Panc1 (cell line): ENCODE data around the gene MPRIP. TPM values are rescaled to one million over a fixed set of nuclear protein-coding genes. Genes with fewer than 3 reads are reported as not detected.

ENCODE experiments used
- ATAC-seq: fragments of 200-7000 bp; cut with Tn5 transposase; 2 replicates; pipeline ENCODE4 v1.9.1; 2020; ENCODE audit warnings: mild to moderate bottlenecking, moderate library complexity
- BruUV-seq: library from RNA; stranded (reverse); fragments of 400-500 nt; replicated peaks from 2 replicates; lab custom pipeline; 2021; lab: Mats Ljungman, UMichigan
- CTCF ChIA-PET: fragments of 300-600 bp; sonication (Branson Sonifier 250); formaldehyde crosslinking; loops from one replicate; lab custom pipeline; 2022; ENCODE audit warnings: antibody characterized with exemption; lab: Charles Lee
- POLR2A ChIA-PET: fragments of 300-600 bp; sonication (Branson Sonifier 250); formaldehyde crosslinking; loops from one replicate; lab custom pipeline; 2022; ENCODE audit warnings: antibody characterized with exemption; lab: Charles Lee
- DNase-seq: peaks from one replicate; pipeline ENCODE4 v3.0.0-alpha.2; 2010; ENCODE audit warnings: low read depth, low spot score
- H3K27ac ChIP-seq: 2 replicates; pipeline ENCODE4 v1.5.1; 2011; ENCODE audit warnings: mild to moderate bottlenecking, low read length, inconsistent platforms
- H3K27me3 ChIP-seq: fragments of 200-500 bp; sonication (Bioruptor generic); 2 replicates; pipeline ENCODE4 v1.6.0; 2014; ENCODE audit warnings: low read length, inconsistent platforms; ENCODE audit not compliant: control insufficient read depth, insufficient read depth
- H3K36me3 ChIP-seq: fragments of 200-500 bp; sonication (Bioruptor generic); 2 replicates; pipeline ENCODE4 v1.5.1; 2014; ENCODE audit warnings: inconsistent platforms, mild to moderate bottlenecking, low read length, moderate library complexity; ENCODE audit not compliant: control insufficient read depth, insufficient read depth
- H3K4me1 ChIP-seq: 2 replicates; pipeline ENCODE4 v1.5.1; 2011; ENCODE audit warnings: inconsistent platforms, mild to moderate bottlenecking, low read length, moderate library complexity; ENCODE audit not compliant: control insufficient read depth, insufficient read depth
- H3K4me3 ChIP-seq, 2 experiments: 2 replicates each; pipeline ENCODE4 v1.5.1; 2011 to 2012; ENCODE audit warnings: low read depth in 2 of 2, low read length in 2 of 2, mild to moderate bottlenecking in 2 of 2, inconsistent platforms in 1 of 2, moderate library complexity in 1 of 2
- H3K9me3 ChIP-seq: fragments of 200-500 bp; sonication (Bioruptor generic); 2 replicates; pipeline ENCODE4 v1.5.1; 2014; ENCODE audit warnings: low read depth, mild to moderate bottlenecking, inconsistent platforms, low read length, moderate library complexity; ENCODE audit not compliant: control insufficient read depth, insufficient read depth
- CTCF ChIP-seq: fragments of 450-650 bp; IDR thresholded peaks from 2 replicates; pipeline ENCODE4 v1.5.1; 2017; ENCODE audit warnings: mild to moderate bottlenecking
- POLR2AphosphoS5 ChIP-seq: IDR thresholded peaks from 2 replicates; pipeline ENCODE4 v1.6.1; 2012; ENCODE audit warnings: mild to moderate bottlenecking, low read depth, low read length, moderate library complexity
- REST ChIP-seq, 2 experiments: IDR thresholded peaks; 2 replicates each; pipeline ENCODE4 v1.6.1; 2011 to 2012; ENCODE audit warnings: low read depth in 2 of 2, control low read depth in 1 of 2, low read length in 1 of 2, mild to moderate bottlenecking in 1 of 2, moderate library complexity in 1 of 2; ENCODE audit not compliant: insufficient read depth in 1 of 2
- SIN3A ChIP-seq: IDR thresholded peaks from 2 replicates; pipeline ENCODE4 v1.6.1; 2012; ENCODE audit warnings: low read depth, mild to moderate bottlenecking, low read length, moderate library complexity, borderline replicate concordance; ENCODE audit not compliant: insufficient read depth
- TCF7L2 ChIP-seq: IDR thresholded peaks from 2 replicates; pipeline ENCODE4 v1.6.1; 2011; ENCODE audit warnings: mild to moderate bottlenecking, low read depth, low read length, inconsistent platforms
- in situ Hi-C: cut with HindIII; loops from 2 replicates; pipeline ENCODE4 v1.10.0; 2016; ENCODE audit warnings: low sequenced_read_pairs, low pct_unique_long_range_greater_than_20kb
- intact Hi-C: fragments of 100-400 bp; cut with micrococcal nuclease; formaldehyde crosslinking; loops from one replicate; pipeline ENCODE4 v1.10.0; 2022; ENCODE audit not compliant: unreplicated experiment
- total RNA-seq: library from RNA; stranded (reverse); gene quantifications from one replicate; pipeline ENCODE4 v1.2.1, GENCODE V29; 2021; ENCODE audit not compliant: unreplicated experiment

Gene MPRIP
- total RNA-seq, 1 experiment from 2014 or later: 155 TPM

- ChIA-PET POLR2A (no interaction called here), CTCF (no interaction called here)
- H3K27me3 ChIP-seq: no peaks in the 10 kb centered on the region
- no peaks in the 10 kb centered on the region for H3K9me3 ChIP-seq
- no TSS peak for BruUV-seq
- intact Hi-C loops: no loop called here
- H3K4me3 ChIP-seq: no peak overlapping the region
- H3K4me1 ChIP-seq: peaks cover 4% of the 10 kb centered on the region
- in situ Hi-C loops: no loop called here
- TF ChIP-seq CTCF (no peak), SIN3A (no peak), TCF7L2 (no peak), REST (IDR thresholded peaks at IDR 0.05; ENCODE audit: insufficient read depth in 1 of 2, low read depth in 2 of 2, low read length in 1 of 2) (no peak), POLR2AphosphoS5 (no peak)
- DNase-seq (no peak), ATAC-seq (no peak)
- no peaks in the 10 kb centered on the region for H3K36me3 ChIP-seq
- H3K27ac ChIP-seq: peak overlapping the region; percentile 48; the same call in 1 of the 2 replicates
Observed at GRCh38 chr17:17052462-17053221, 10.4 kb downstream of the MPRIP start.

- in situ Hi-C loops (no loop called here), intact Hi-C loops (no loop called here)
- no peaks in the 10 kb centered on the region for H3K27me3 ChIP-seq
- no peaks in the 10 kb centered on the region for H3K36me3 ChIP-seq
- ATAC-seq: no peak
- POLR2A ChIA-PET: no interaction called here
- DNase-seq: no peak
- TF ChIP-seq CTCF: no peak
- no peak for TF ChIP-seq REST (IDR thresholded peaks at IDR 0.05; ENCODE audit: insufficient read depth in 1 of 2, low read depth in 2 of 2, low read length in 1 of 2)
- TF ChIP-seq SIN3A: no peak
- TF ChIP-seq POLR2AphosphoS5: no peak
- no peak for TF ChIP-seq TCF7L2
- CTCF ChIA-PET: no interaction called here
- BruUV-seq: no TSS peak
- no peak overlapping the region for H3K27ac ChIP-seq
- H3K4me3 ChIP-seq: no peak overlapping the region
- peaks cover 4% of the 10 kb centered on the region for H3K4me1 ChIP-seq
- no peaks in the 10 kb centered on the region for H3K9me3 ChIP-seq
Observed at GRCh38 chr17:17053446-17054379, 11.5 kb downstream of the MPRIP start.
